PC-3 (cell line): ENCODE results near the gene CCNL1. TPM values are rescaled to one million over a fixed set of nuclear protein-coding genes. Genes with fewer than 3 reads are reported as not detected.

ENCODE experiments used
- ATAC-seq: fragments of 200-7000 bp; cut with Tn5 transposase; 2 replicates; pipeline ENCODE4 v1.9.1; 2020; ENCODE audit warnings: mild to moderate bottlenecking, moderate library complexity
- BruUV-seq: library from RNA; stranded (reverse); fragments of 400-500 nt; replicated peaks from 2 replicates; lab custom pipeline; 2021; lab: Mats Ljungman, UMichigan
- CTCF ChIA-PET: fragments of 300-600 bp; sonication (Branson Sonifier 250); formaldehyde crosslinking; loops from one replicate; lab custom pipeline; 2022; ENCODE audit warnings: antibody characterized with exemption; lab: Charles Lee
- POLR2A ChIA-PET: fragments of 300-600 bp; sonication (Branson Sonifier 250); formaldehyde crosslinking; loops from one replicate; lab custom pipeline; 2022; ENCODE audit warnings: antibody characterized with exemption; ENCODE audit not compliant: unreplicated experiment; lab: Charles Lee
- DNase-seq: peaks from one replicate; pipeline ENCODE4 v3.0.0-alpha.2; 2015
- H2AFZ ChIP-seq: fragments of 300-600 bp; sonication (generic); 2 replicates; pipeline ENCODE4 v1.6.0; 2016; ENCODE audit warnings: antibody characterized with exemption, low read length
- H3F3A ChIP-seq: fragments of 300-600 bp; sonication (generic); one replicate; pipeline ENCODE4 v1.6.0; 2017; ENCODE audit warnings: antibody characterized with exemption, low read length, control low read depth, mild to moderate bottlenecking; ENCODE audit not compliant: unreplicated experiment
- H3K27ac ChIP-seq: fragments of 300-600 bp; sonication (generic); 2 replicates; pipeline ENCODE4 v1.5.1; 2016; ENCODE audit warnings: mild to moderate bottlenecking, low read length
- H3K27me3 ChIP-seq: fragments of 300-600 bp; sonication (generic); 2 replicates; pipeline ENCODE4 v1.6.1; 2016; ENCODE audit warnings: low read length, mixed read lengths
- H3K36me3 ChIP-seq: fragments of 300-600 bp; sonication (generic); 2 replicates; pipeline ENCODE4 v1.6.1; 2016; ENCODE audit warnings: low read depth, mixed run types, low read length, mixed read lengths
- H3K4me1 ChIP-seq: fragments of 300-600 bp; sonication (generic); 2 replicates; pipeline ENCODE4 v1.5.1; 2016; ENCODE audit warnings: low read length; ENCODE audit not compliant: insufficient read depth
- H3K4me2 ChIP-seq: fragments of 300-600 bp; sonication (generic); 2 replicates; pipeline ENCODE4 v1.6.0; 2016; ENCODE audit warnings: low read length
- H3K4me3 ChIP-seq: fragments of 300-600 bp; sonication (generic); 2 replicates; pipeline ENCODE4 v1.5.1; 2016; ENCODE audit warnings: mild to moderate bottlenecking, low read length, mixed read lengths
- H3K79me2 ChIP-seq: fragments of 300-600 bp; sonication (generic); 2 replicates; pipeline ENCODE4 v1.6.1; 2017; ENCODE audit warnings: low read length, mixed read lengths
- H3K9ac ChIP-seq: fragments of 300-600 bp; sonication (generic); 2 replicates; pipeline ENCODE4 v1.6.0; 2016; ENCODE audit warnings: mild to moderate bottlenecking, low read length
- H3K9me2 ChIP-seq: fragments of 300-600 bp; sonication (generic); replicated peaks from 2 replicates; pipeline ENCODE4 v1.6.1; 2016; ENCODE audit warnings: mixed run types, low read length, mixed read lengths
- H3K9me3 ChIP-seq: fragments of 300-600 bp; sonication (generic); 2 replicates; pipeline ENCODE4 v1.6.1; 2016; ENCODE audit warnings: low read length, mixed read lengths
- H4K20me1 ChIP-seq: fragments of 300-600 bp; sonication (generic); 2 replicates; pipeline ENCODE4 v1.6.1; 2016; ENCODE audit warnings: low read length, mixed read lengths
- EZH2 ChIP-seq: fragments of 300-600 bp; sonication (generic); IDR thresholded peaks from one replicate; pipeline ENCODE4 v1.6.1; 2017; ENCODE audit warnings: antibody characterized with exemption, mild to moderate bottlenecking, low read length; ENCODE audit not compliant: unreplicated experiment
- EZH2phosphoT487 ChIP-seq: fragments of 300-600 bp; sonication (generic); IDR thresholded peaks from 2 replicates; pipeline ENCODE4 v1.6.1; 2018; ENCODE audit warnings: mild to moderate bottlenecking, antibody characterized with exemption, low read length, borderline replicate concordance
- intact Hi-C: fragments of 100-400 bp; cut with micrococcal nuclease; formaldehyde crosslinking; loops from 2 replicates; pipeline ENCODE4 v1.9.0; 2023
- total RNA-seq: library from RNA; depleted of rRNA; stranded (reverse); fragments of >200 nt; gene quantifications from 2 replicates; pipeline ENCODE4 v1.2.3, GENCODE V29; 2014
- TF ChIP-seq, protein P1 (sequence below): fragments of 300-600 bp; sonication (generic); conservative IDR thresholded peaks from 2 replicates; pipeline ENCODE4 v1.5.1; 2017; ENCODE audit warnings: antibody characterized with exemption, low read depth, mild to moderate bottlenecking, low read length

Gene CCNL1
- total RNA-seq, 1 experiment from 2014 or later = 231 TPM

DNA sequence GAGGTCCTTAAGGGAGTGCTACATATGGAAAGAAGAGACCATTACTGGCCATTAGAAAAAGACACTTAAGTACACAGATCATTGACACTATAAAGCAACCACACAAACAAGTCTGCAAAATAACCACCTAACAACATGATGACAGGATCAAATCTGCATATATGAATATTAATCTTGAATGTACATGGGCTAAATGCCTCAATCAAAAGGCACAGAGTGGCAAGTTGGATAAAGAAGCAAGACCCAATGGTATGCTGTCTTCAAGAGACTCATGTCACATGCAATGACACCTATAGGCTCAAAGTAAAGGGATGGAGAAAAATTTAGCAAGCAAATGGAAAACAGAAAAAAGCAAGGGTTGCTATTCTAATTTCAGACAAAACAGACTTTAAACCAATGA is 28.4 kb upstream of the CCNL1 start:
- intact Hi-C loops = no loop called here
- no peak for ATAC-seq
- no peak for TF ChIP-seq EZH2
- TF ChIP-seq EZH2phosphoT487 = no peak
- TF ChIP-seq, protein P1, sequence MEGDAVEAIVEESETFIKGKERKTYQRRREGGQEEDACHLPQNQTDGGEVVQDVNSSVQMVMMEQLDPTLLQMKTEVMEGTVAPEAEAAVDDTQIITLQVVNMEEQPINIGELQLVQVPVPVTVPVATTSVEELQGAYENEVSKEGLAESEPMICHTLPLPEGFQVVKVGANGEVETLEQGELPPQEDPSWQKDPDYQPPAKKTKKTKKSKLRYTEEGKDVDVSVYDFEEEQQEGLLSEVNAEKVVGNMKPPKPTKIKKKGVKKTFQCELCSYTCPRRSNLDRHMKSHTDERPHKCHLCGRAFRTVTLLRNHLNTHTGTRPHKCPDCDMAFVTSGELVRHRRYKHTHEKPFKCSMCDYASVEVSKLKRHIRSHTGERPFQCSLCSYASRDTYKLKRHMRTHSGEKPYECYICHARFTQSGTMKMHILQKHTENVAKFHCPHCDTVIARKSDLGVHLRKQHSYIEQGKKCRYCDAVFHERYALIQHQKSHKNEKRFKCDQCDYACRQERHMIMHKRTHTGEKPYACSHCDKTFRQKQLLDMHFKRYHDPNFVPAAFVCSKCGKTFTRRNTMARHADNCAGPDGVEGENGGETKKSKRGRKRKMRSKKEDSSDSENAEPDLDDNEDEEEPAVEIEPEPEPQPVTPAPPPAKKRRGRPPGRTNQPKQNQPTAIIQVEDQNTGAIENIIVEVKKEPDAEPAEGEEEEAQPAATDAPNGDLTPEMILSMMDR = no peak

DNA sequence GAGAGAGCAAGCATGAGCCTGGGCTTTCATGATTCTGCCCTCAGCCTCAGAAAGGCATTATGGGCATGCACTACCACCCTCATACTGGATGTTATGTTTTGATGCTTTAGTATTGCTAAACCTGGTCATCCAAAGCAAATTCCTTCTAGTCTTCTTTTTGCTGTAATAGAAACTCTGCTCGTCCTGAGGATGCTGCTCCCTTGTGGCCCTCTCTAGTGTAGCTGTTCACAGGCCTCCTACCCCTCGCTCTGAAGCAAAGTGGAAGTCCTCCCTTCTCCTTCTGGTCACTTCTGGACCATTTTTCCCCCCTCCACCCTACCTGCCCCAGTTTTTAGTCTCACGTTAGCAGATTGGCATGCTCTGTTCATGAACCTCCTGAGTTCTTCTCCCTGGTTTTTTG is 22.9 kb upstream of the CCNL1 start:
- Histone ChIP-seq H3K79me2 (no peaks in the 10 kb centered on the region), H3K4me2 (no peak overlapping the region), H3K27me3 (no peaks in the 10 kb centered on the region), H3K36me3 (no peaks in the 10 kb centered on the region), H2AFZ (no peak overlapping the region), H3K4me1 (no peaks in the 10 kb centered on the region), H3K4me3 (no peak overlapping the region), H4K20me1 (no peaks in the 10 kb centered on the region), H3K9ac (no peak overlapping the region), H3K9me3 (no peaks in the 10 kb centered on the region), H3F3A (no peaks in the 10 kb centered on the region), H3K9me2 (no peaks in the 10 kb centered on the region), H3K27ac (no peak overlapping the region)
- ChIA-PET CTCF (interaction anchor here (0.7 kb wide), 1 partner anchor 176 kb away, joined by 3 read pairs; no protein-coding TSS in a partner anchor), POLR2A (no interaction called here)
- intact Hi-C loops = no loop called here
- TF ChIP-seq EZH2phosphoT487 = no peak
- TF ChIP-seq EZH2 = no peak
- TF ChIP-seq, protein P1 = peak; percentile 34; the same call in 1 of the 2 replicates
- ATAC-seq (no peak), DNase-seq (no peak)
- no TSS peak for BruUV-seq

More for the DNA sequence above, 28.4 kb upstream of the CCNL1 start:
- H3K27ac ChIP-seq = no peak overlapping the region
- POLR2A ChIA-PET = no interaction called here
- H2AFZ ChIP-seq = no peak overlapping the region
- CTCF ChIA-PET = no interaction called here
- DNase-seq = no peak
- 0 out of 2 replicates have a peak, but pooled peaks cover 5% of the 10 kb centered on the region for H3K9me3 ChIP-seq
- H3K4me1 ChIP-seq = no peaks in the 10 kb centered on the region
- no peaks in the 10 kb centered on the region for H3K36me3 ChIP-seq
- H3F3A ChIP-seq = no peaks in the 10 kb centered on the region
- H3K4me3 ChIP-seq = no peak overlapping the region
- H3K4me2 ChIP-seq = no peak overlapping the region
- no peaks in the 10 kb centered on the region for H4K20me1 ChIP-seq
- no TSS peak for BruUV-seq
- H3K9ac ChIP-seq = no peak overlapping the region
- H3K27me3 ChIP-seq = no peaks in the 10 kb centered on the region
- no peaks in the 10 kb centered on the region for H3K9me2 ChIP-seq
- no peaks in the 10 kb centered on the region for H3K79me2 ChIP-seq

DNA sequence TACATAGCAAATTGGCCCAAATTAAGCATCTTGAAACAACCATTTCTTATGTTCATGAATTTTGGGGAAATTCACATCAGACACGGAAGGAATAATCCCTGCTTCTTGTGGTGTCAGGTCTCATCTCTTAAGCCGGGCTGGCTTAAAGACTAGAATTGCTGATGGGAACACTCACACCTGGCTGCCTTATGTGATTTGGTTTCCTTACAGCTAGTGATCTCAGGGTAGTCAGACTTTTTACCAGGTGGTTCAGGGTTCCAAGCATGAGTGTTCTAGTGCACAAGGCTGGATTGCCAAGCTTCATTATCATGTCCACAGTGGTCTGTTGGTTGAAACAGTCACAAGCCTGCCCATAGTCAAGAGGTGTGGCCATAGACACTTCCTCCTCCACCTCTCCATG is 20.3 kb upstream of the CCNL1 start:
- no peaks in the 10 kb centered on the region for H3K9me3 ChIP-seq
- no peak overlapping the region for H3K4me3 ChIP-seq
- CTCF ChIA-PET = no interaction called here
- H3K36me3 ChIP-seq = no peaks in the 10 kb centered on the region
- no peaks in the 10 kb centered on the region for H4K20me1 ChIP-seq
- TF ChIP-seq EZH2 (no peak), EZH2phosphoT487 (no peak)
- TF ChIP-seq, protein P1 = no peak
- no peak overlapping the region for H3K27ac ChIP-seq
- intact Hi-C loops = no loop called here
- H3K9me2 ChIP-seq = no peaks in the 10 kb centered on the region
- no peaks in the 10 kb centered on the region for H3K27me3 ChIP-seq
- H3K4me2 ChIP-seq = no peak overlapping the region
- H3K79me2 ChIP-seq = peaks cover 23% of the 10 kb centered on the region
- ATAC-seq = no peak
- no TSS peak for BruUV-seq
- H3K4me1 ChIP-seq = peaks cover 8% of the 10 kb centered on the region; the same call in 1 of the 2 replicates
- POLR2A ChIA-PET = no interaction called here
- H2AFZ ChIP-seq = no peak overlapping the region
- no peak for DNase-seq
- H3K9ac ChIP-seq = no peak overlapping the region
- no peaks in the 10 kb centered on the region for H3F3A ChIP-seq
